ENCODE measurements around the gene EIF4G3. TPM values are rescaled to one million over a fixed set of nuclear protein-coding genes. Genes with fewer than 3 reads are reported as not detected.

The EIF4G3 gene
- polyA plus RNA-seq, 1 of the 3 experiments (the other 2 are of a cell fraction) = 32.0 TPM

DNA sequence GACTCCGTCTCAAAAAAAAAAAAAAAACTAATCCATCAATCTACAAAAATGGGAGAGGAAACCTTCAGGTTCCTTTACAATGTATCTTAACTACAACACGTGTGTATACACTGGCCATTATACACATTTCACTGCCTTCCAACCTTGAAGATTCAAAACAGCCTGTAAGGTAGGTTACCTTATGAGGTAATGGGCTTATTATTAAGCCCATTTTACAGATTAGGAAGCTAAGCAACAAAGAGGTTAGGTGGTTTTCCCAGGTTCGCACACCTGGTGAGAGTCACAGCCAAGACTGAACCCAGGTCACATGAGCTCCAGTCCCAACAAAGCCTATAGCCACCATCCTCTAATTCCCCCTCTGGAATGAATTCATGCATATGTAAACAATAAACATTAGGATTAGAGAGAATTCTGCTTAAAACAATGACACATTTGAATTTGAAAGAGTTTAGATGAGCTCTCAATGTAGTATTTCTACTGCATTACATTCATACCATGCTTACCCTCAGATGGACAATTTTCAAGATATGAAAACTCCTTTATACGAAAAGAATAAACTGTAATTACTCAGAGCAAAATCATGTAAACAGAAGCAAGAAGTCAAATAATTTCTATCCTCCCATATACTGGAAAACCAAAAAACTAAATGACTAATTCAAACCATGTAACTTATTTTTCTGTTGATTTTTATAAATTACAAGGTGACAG, 54.8 kb downstream of the EIF4G3 start:
- H3K79me2 ChIP-seq (ENCODE audit: insufficient read depth) = peaks cover 75% of the 10 kb centered on the region
- WGBS (ENCODE audit: low lambda C conversion rate) = 91% methylated on average over 4 of the region's 4 CpGs
- no peak for DNase-seq

GRCh38 chr1:21118167-21118566, 58.5 kb downstream of the EIF4G3 start:
- no peaks in the 10 kb centered on the region for H3K9me2 ChIP-seq
- no peaks in the 10 kb centered on the region for H3K9me3 ChIP-seq
- no peaks in the 10 kb centered on the region for H3F3A ChIP-seq (replicated peaks; ENCODE audit: insufficient read depth)
- POLR2A ChIA-PET = no interaction called here
- no peak overlapping the region for H2AFZ ChIP-seq (ENCODE audit: low read depth)
- peaks cover 5 to 16% of the 10 kb centered on the region in 2 experiments for H3K36me3 ChIP-seq (replicated peaks in 1 of 2; ENCODE audit: control insufficient read depth in 1 of 2, insufficient read depth in 2 of 2, low read length in 1 of 2)
- H3K27me3 ChIP-seq (ENCODE audit: insufficient read depth) = no peaks in the 10 kb centered on the region
- no peak for DNase-seq
- TF ChIP-seq NRF1 (IDR thresholded peaks at IDR 0.05; ENCODE audit: low read depth, low read length) (no peak), YY1 (IDR thresholded peaks at IDR 0.05; ENCODE audit: low read depth) (no peak), RXRA (IDR thresholded peaks at IDR 0.05; ENCODE audit: borderline replicate concordance, low read depth) (no peak), RAD21 (IDR thresholded peaks at IDR 0.05; ENCODE audit: low read length) (no peak), ZBTB33 (IDR thresholded peaks at IDR 0.05; ENCODE audit: borderline replicate concordance, low read depth) (no peak)
- TF ChIP-seq, protein P1, sequence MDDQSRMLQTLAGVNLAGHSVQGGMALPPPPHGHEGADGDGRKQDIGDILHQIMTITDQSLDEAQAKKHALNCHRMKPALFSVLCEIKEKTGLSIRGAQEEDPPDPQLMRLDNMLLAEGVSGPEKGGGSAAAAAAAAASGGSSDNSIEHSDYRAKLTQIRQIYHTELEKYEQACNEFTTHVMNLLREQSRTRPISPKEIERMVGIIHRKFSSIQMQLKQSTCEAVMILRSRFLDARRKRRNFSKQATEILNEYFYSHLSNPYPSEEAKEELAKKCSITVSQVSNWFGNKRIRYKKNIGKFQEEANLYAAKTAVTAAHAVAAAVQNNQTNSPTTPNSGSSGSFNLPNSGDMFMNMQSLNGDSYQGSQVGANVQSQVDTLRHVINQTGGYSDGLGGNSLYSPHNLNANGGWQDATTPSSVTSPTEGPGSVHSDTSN (IDR thresholded peaks at IDR 0.05) = no peak
- TF ChIP-seq, protein P2, sequence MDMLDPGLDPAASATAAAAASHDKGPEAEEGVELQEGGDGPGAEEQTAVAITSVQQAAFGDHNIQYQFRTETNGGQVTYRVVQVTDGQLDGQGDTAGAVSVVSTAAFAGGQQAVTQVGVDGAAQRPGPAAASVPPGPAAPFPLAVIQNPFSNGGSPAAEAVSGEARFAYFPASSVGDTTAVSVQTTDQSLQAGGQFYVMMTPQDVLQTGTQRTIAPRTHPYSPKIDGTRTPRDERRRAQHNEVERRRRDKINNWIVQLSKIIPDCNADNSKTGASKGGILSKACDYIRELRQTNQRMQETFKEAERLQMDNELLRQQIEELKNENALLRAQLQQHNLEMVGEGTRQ (IDR thresholded peaks at IDR 0.05; ENCODE audit: borderline replicate concordance, low read depth, low read length) = no peak
- peaks cover 78% of the 10 kb centered on the region for H3K79me2 ChIP-seq (ENCODE audit: insufficient read depth)
- H3K4me2 ChIP-seq = no peak overlapping the region
- WGBS (ENCODE audit: low lambda C conversion rate) = 96% methylated on average over 6 of the region's 6 CpGs
- H3K4me1 ChIP-seq (ENCODE audit: control insufficient read depth in 1 of 2, insufficient read depth in 2 of 2, low read depth in 1 of 2, low read length in 1 of 2) = no peaks in the 10 kb centered on the region; a peak in 1 of 4 replicates
- H3K4me3 ChIP-seq (ENCODE audit: low read depth in 2 of 2, low read length in 1 of 2) = no peak overlapping the region
- H3K9ac ChIP-seq = no peak overlapping the region
- H3K27ac ChIP-seq (ENCODE audit: low read depth in 2 of 2, low read length in 1 of 2) = no peak overlapping the region
- peaks cover 3% of the 10 kb centered on the region; the same call in 1 of the 2 replicates for H4K20me1 ChIP-seq (ENCODE audit: insufficient read depth)
- CTCF ChIA-PET = interaction anchor here (1.4 kb wide), 1 partner anchor 15 kb away, joined by 4 read pairs; no protein-coding TSS in a partner anchor

More for the DNA sequence above, 54.8 kb downstream of the EIF4G3 start:
- no peak for TF ChIP-seq POLR2AphosphoS5 (IDR thresholded peaks at IDR 0.05; ENCODE audit: low read depth, low read length)
- Histone ChIP-seq H3K36me3 (replicated peaks in 1 of 2; ENCODE audit: control insufficient read depth in 1 of 2, insufficient read depth in 2 of 2, low read length in 1 of 2) (peaks cover 5 to 20% of the 10 kb centered on the region in 2 experiments), H3K27ac (ENCODE audit: low read depth in 2 of 2, low read length in 1 of 2) (no peak overlapping the region), H3K9ac (no peak overlapping the region), H4K20me1 (ENCODE audit: insufficient read depth) (peaks cover 13% of the 10 kb centered on the region), H3K4me3 (ENCODE audit: low read depth in 2 of 2, low read length in 1 of 2) (no peak overlapping the region), H3K9me3 (no peaks in the 10 kb centered on the region), H3K9me2 (no peaks in the 10 kb centered on the region), H3K4me1 (ENCODE audit: control insufficient read depth in 1 of 2, insufficient read depth in 2 of 2, low read depth in 1 of 2, low read length in 1 of 2) (no peaks in the 10 kb centered on the region; a peak in 1 of 4 replicates), H2AFZ (ENCODE audit: low read depth) (no peak overlapping the region), H3K27me3 (ENCODE audit: insufficient read depth) (no peaks in the 10 kb centered on the region), H3K4me2 (no peak overlapping the region), H3F3A (replicated peaks; ENCODE audit: insufficient read depth) (no peaks in the 10 kb centered on the region)
- ChIA-PET POLR2A (interaction anchor here (0.7 kb wide), 1 partner anchor 475 kb away, joined by 3 read pairs; no protein-coding TSS in a partner anchor), CTCF (no interaction called here)
